GM21447 (cell line): ENCODE results near the gene SEPSECS.
"Not testable (repeated sequence)": the region's sequence is repeated elsewhere in the genome, so short reads cannot be mapped to it uniquely, and the experiment has no call there.

Experiments used
- ATAC-seq: cut with Tn5 transposase; IDR thresholded peaks from one replicate; pipeline ENCODE4 v1.9.1; 2021; ENCODE audit not compliant: unreplicated experiment

Gene SEPSECS

DNA sequence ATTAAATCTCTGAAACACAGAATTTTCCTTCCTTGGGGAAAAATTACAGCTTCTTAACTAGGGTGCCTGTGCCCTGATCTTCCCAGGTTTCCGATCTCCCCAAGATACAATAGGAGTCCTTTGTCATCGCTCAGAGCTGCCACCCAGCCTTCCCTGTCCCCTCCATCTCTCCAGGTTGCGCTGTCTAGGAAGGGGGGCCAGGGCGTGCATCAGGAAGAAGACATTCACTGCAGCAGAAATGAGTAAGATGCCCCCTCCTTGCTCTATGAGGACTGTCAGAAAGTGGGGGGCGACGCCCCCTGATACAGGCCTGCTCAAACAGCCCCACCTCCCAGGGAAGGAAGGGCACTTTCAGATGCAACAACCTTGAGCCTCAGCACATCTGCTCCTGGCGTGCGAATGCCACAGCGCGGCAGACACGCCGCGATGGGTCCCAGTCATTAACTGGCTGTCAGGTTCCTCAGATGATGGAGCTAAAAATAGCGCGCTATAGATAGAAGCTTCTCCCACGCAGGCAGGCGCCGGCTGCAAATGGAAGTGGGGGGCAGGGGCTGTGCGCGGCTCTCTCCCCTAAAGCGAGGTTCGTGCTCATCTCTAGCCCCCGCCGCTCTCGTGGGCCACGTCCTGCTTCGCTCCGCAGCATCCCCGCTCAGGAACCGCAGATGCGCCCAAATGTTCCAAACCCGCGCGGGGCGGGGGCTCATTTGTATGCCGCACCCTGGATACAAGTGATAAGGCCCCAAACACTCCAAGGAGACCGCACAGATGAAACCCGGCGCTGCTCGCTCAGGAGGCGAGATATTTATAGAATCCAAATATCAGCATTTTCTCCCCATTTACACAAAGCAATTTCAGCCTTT is 71.9 kb downstream of the SEPSECS start:
- ATAC-seq = no peak

DNA sequence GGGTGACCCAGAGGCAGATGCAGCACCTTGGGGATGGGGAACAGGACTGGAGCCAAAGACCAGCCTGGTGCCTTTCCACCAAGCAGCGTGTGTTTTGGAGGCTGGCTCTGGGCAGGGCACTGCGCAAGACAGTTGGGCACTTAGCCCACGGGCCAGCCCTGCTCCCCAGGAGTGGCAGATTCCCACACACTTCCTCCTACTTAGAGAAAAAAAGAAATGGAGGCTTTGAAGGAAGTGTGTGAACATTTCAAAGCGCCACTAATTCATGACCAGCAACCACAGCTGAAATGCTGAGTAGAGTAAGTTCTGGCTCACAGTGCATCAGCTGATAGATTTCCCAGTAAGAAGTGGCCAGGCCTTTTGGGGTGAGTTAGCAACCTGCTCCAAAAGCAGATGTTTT is 74.6 kb downstream of the SEPSECS start:
- ATAC-seq = no peak

DNA sequence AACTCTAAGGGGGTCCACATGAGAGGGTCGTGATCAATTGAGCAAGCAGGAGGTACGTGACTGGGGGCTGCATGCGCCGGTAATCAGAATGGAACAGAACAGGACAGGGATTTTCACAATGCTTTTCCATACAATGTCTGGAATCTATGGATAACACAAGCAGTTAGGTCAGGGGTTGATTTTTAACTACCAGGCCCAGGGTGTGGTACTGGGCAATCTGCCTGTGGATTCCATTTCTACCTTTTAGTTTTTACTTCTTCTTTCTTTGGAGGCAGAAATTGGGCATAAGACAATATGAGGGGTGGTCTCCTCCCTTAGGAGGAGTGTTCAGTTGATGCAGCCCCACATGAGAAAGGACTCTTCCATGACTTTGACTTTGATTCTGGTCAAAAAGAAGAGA is 76.8 kb downstream of the SEPSECS start:
- ATAC-seq = not testable (repeated sequence)

DNA sequence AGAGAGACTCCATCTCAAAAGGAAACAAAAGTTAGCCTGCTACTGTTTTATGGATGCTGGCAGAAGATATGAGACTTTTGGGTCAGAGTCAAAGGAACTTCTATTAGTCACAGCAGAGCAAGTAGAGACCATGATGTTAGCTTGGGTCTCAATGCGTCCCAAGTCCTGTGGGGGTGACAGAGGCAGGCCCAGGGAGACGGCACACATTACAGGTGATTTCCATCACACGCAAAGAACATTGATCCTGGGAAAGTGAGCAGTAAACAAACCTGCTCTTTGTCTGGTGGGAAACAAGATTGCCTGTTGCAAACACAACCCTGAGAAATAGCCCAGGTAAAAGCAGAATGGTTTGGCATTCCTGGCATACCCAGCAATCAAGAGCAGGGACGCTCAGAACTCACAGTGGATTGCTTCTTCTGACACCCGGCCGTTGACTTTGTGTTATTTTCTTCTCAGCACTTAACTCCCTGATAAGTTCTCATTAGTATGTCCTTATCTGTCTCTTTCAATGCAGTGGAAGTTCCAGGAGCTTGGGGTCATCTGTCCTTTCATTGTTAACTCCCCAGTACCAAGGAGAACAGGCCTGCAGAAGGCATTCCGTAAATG is 78.3 kb downstream of the SEPSECS start:
- no peak for ATAC-seq

DNA sequence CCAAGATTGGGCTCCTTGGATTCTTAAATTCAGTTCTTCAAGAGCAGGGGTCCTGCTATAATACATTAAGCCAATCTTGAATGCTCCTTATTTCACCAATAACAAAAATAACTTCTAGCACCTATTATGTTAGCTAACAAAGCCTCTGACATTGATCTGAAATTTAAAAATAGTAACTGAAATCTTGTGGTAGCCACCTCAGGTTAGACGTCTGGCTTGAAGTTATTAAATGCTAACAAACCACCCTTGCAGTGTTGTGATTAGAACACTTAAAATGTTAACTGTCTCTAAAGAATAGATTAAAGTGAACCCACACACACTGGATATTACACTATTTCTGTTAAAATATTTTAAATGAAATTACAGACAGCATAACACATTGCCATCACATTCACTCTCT is 79.7 kb downstream of the SEPSECS start:
- ATAC-seq = no peak

DNA sequence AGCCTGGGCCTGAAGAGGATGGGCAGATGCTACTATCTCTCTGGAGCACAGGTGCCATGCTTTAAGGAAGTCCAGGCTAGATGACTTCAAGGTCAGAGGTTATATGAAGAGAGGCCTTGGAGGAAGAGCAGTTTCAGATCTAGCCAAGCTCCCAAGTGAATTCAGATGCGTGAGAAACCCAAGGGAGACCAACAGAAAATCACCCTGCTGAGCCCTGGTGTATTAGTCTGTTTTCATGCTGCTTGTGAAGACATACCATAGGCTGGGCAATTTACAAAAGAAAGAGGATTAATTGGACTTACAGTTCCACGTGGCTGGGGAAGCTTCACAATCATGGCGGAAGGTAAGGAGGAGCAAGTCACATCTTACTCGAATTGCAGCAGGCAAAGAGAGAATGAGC is 81.7 kb downstream of the SEPSECS start:
- ATAC-seq = no peak

DNA sequence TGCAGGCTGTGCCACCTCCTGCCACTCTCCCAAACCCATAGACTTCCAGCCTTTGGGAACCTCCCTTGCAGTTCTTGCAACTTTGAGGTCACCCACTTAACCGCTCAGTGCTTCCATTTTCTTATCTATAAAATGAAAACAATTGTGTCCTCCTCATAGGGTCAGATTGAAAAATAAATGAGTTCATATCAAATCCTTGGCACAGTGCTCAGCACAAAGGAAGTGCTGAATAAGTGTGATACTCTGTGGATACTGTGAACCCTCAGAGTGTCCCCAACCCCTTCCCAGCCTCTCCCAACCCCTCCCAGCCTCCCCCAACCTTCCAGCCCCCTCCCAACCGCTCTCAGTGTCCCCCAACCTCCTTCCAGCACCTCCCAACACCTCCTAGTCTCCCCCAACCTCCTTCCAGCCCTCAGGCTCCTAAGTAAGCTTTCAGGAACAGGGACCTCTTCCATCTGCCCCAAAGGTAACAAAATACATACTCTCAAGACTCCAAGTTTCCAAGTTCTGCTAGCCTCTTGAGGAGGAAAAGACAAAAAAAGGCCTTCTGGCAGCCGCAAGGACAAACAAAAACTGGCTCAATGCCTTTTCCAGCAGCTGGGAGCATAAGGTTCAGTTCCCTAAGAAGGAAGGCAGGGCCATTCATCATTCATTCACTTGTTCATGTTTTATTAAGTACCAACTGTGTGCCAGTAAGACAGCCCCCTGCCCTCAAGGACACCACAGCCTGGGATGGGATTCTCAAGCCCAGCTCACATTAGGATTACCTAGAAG is 83.4 kb downstream of the SEPSECS start:
- ATAC-seq = no peak

DNA sequence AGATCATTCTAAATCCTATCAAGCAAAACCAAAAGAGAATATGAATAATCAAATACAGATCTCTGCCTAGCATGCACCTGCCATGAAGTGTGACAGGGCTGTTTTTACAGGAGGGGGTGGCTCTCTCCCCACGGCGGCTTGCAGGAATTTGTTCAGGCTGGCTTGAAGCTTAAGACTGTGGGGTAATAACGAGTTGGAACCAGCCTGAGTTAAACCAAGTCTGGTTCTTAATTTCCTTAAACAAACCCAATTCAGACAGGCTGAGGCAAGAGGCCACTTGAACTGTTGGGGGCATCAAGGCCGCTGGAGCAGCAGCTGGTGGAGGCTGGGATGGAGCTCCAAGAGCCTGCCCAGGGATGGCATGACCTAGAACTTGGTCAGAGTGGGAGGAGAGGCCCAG is 84.4 kb downstream of the SEPSECS start:
- ATAC-seq = no peak

DNA sequence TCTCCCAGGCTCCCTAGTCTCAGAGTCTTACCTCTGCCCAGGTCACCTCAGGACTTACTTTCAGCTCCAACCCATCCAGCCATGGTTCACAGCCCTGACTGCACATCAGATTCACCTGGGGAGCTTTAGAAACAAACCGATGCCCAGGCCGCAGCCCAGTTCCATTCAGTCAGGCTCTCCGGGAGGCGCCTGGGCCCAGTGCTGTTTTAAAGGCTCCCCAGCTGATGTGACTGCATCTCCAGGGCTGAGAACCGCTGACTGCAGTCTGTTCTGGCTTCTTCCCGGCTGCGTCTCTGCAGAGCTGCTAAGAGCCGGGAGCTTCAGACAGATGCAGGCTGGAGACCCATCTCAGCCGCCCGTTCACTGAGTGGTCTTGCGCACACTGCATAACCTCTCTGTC is 85.1 kb downstream of the SEPSECS start:
- ATAC-seq = no peak

DNA sequence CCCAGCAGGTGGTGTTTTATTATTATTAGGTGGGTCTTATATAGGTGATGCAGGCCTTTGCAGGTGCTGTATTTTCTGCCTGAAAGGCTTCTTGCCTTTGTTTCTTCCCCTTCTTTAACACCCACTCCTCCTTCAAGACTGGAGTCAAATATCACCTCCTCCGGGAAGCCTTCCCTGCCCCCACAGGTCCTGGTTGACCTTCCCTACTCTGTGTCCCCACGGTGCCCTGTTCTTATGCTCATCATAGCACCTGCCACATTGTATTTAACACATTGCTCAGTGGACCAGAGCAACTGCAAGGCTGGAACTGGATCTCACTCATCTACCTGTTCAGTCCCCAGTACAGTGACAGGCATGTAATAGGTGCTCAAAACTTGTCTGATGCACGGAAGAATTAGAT is 89.7 kb downstream of the SEPSECS start:
- no peak for ATAC-seq
